GM19452 (cell line): ENCODE measurements around the gene RASAL1.
"Not testable (repeated sequence)": the region's sequence is repeated elsewhere in the genome, so short reads cannot be mapped to it uniquely, and the experiment has no call there.

Source experiments
- ATAC-seq: cut with Tn5 transposase; IDR thresholded peaks from one replicate; pipeline ENCODE4 v1.9.1; 2021; ENCODE audit not compliant: unreplicated experiment

RASAL1 gene

GRCh38 chr12:113118142-113118541 lies 17.4 kb downstream of the RASAL1 start:
- no peak for ATAC-seq

GRCh38 chr12:113117684-113118083 lies 17.9 kb downstream of the RASAL1 start:
- not testable (repeated sequence) for ATAC-seq

GRCh38 chr12:113116875-113117274 lies 18.7 kb downstream of the RASAL1 start:
- ATAC-seq = no peak

GRCh38 chr12:113115455-113116126 lies 20.0 kb downstream of the RASAL1 start:
- ATAC-seq = no peak

GRCh38 chr12:113114447-113115178 lies 20.9 kb downstream of the RASAL1 start:
- no peak for ATAC-seq

- no peak for ATAC-seq
Measured at GRCh38 chr12:113113397-113113796, 22.2 kb downstream of the RASAL1 start.

- no peak for ATAC-seq
Measured at GRCh38 chr12:113112043-113112899, 23.3 kb downstream of the RASAL1 start.

- ATAC-seq = no peak
Measured at GRCh38 chr12:113111247-113111646, 24.3 kb downstream of the RASAL1 start.

GRCh38 chr12:113109872-113110599 lies 25.5 kb downstream of the RASAL1 start:
- no peak for ATAC-seq

- ATAC-seq = no peak
Measured at GRCh38 chr12:113109360-113109759, 26.2 kb downstream of the RASAL1 start.

- no peak for ATAC-seq
Measured at GRCh38 chr12:113108308-113108707, 27.3 kb downstream of the RASAL1 start.

GRCh38 chr12:113106361-113106760 lies 29.2 kb downstream of the RASAL1 start:
- no peak for ATAC-seq

GRCh38 chr12:113105606-113106271 lies 29.8 kb downstream of the RASAL1 start:
- ATAC-seq = no peak

GRCh38 chr12:113104953-113105510 lies 30.5 kb downstream of the RASAL1 start:
- ATAC-seq = no peak

- no peak for ATAC-seq
Measured at GRCh38 chr12:113103756-113104450, 31.7 kb downstream of the RASAL1 start.

GRCh38 chr12:113102811-113103210 lies 32.8 kb downstream of the RASAL1 start:
- ATAC-seq = no peak

GRCh38 chr12:113101751-113102150 lies 33.8 kb downstream of the RASAL1 start:
- ATAC-seq = no peak

GRCh38 chr12:113099764-113100163 lies 35.8 kb downstream of the RASAL1 start:
- ATAC-seq = no peak

- ATAC-seq = no peak
Measured at GRCh38 chr12:113099364-113099763, 36.2 kb downstream of the RASAL1 start.
